Measurements from ENCODE around the gene EXD1. TPM values are rescaled to one million over a fixed set of nuclear protein-coding genes. Genes with fewer than 3 reads are reported as not detected.
A peak's percentile ranks its signal among the peaks of the same experiment; 100 is the strongest.

The EXD1 gene
- total RNA-seq, 1 experiment from 2014 or later, result 0.26 TPM

- TF ChIP-seq JAZF1 (CRISPR knock-in tag; IDR thresholded peaks at IDR 0.05), result no peak
- TF ChIP-seq CDX4 (CRISPR knock-in tag; IDR thresholded peaks at IDR 0.05; ENCODE audit: borderline replicate concordance), result no peak
These were observed 46.3 kb upstream of the EXD1 start (continued) for GRCh38 chr15:41276831-41277230.

GRCh38 chr15:41269887-41270286 is 39.3 kb upstream of the EXD1 start:
- ATAC-seq (no peak), DNase-seq (ENCODE audit: low spot score) (no peak)
- H3K4me3 Mint-ChIP-seq, result no peak overlapping the region
- no peaks in the 10 kb centered on the region for H3K4me1 Mint-ChIP-seq
- TF ChIP-seq RELA (CRISPR knock-in tag; IDR thresholded peaks at IDR 0.05; ENCODE audit: borderline replicate concordance) (no peak), GTF2I (CRISPR knock-in tag; conservative IDR thresholded peaks at IDR 0.05) (no peak), MAX (CRISPR knock-in tag; IDR thresholded peaks at IDR 0.05) (no peak), ZNF317 (CRISPR knock-in tag; IDR thresholded peaks at IDR 0.05; ENCODE audit: borderline replicate concordance, low read depth) (no peak), ETV6 (CRISPR knock-in tag; IDR thresholded peaks at IDR 0.05) (no peak), SOX15 (CRISPR knock-in tag; IDR thresholded peaks at IDR 0.05) (no peak), GABPB1 (CRISPR knock-in tag; IDR thresholded peaks at IDR 0.05) (no peak)
- ChIA-PET CTCF (no interaction called here), POLR2A (no interaction called here)
- H3K27me3 Mint-ChIP-seq (ENCODE audit: low read depth), result no peaks in the 10 kb centered on the region; the same call in 1 of the 2 replicates
- peaks cover 35% of the 10 kb centered on the region for H3K36me3 Mint-ChIP-seq
- no peaks in the 10 kb centered on the region for H3K9me3 Mint-ChIP-seq
- H3K27ac Mint-ChIP-seq, result no peak overlapping the region

GRCh38 chr15:41263891-41264351 is 33.4 kb upstream of the EXD1 start:
- POLR2A ChIA-PET, result interaction anchor here (0.7 kb wide), 1 partner anchor 15 kb away, joined by 4 read pairs; no protein-coding TSS in a partner anchor
- TF ChIP-seq CDX4 (CRISPR knock-in tag; IDR thresholded peaks at IDR 0.05; ENCODE audit: borderline replicate concordance) (no peak), SMAD4 (CRISPR knock-in tag; IDR thresholded peaks at IDR 0.05) (no peak), PRRX2 (CRISPR knock-in tag; IDR thresholded peaks at IDR 0.05) (no peak), FOXP1 (CRISPR knock-in tag; IDR thresholded peaks at IDR 0.05; ENCODE audit: borderline replicate concordance) (no peak), ZNF416 (CRISPR knock-in tag; IDR thresholded peaks at IDR 0.05) (no peak), MAX (CRISPR knock-in tag; IDR thresholded peaks at IDR 0.05) (no peak), TEAD4 (CRISPR knock-in tag; IDR thresholded peaks at IDR 0.05) (no peak)
- peaks cover 29% of the 10 kb centered on the region for H3K4me1 Mint-ChIP-seq
- no peaks in the 10 kb centered on the region; the same call in 1 of the 2 replicates for H3K27me3 Mint-ChIP-seq (ENCODE audit: low read depth)
- DNase-seq (ENCODE audit: low spot score) (no peak), ATAC-seq (peak; percentile 94)
- CTCF ChIA-PET, result no interaction called here
- H3K27ac Mint-ChIP-seq, result peak overlapping the region; percentile 94
- no peaks in the 10 kb centered on the region for H3K9me3 Mint-ChIP-seq
- H3K4me3 Mint-ChIP-seq, result peak overlapping the region; percentile 12; the same call in 1 of the 2 replicates
- peaks cover 29% of the 10 kb centered on the region for H3K36me3 Mint-ChIP-seq

GRCh38 chr15:41262571-41262970 is 32.0 kb upstream of the EXD1 start:
- POLR2A ChIA-PET, result interaction anchor here (0.6 kb wide), 1 partner anchor 153 kb away, joined by 4 read pairs; no protein-coding TSS in a partner anchor
- no peak for ATAC-seq
- H3K36me3 Mint-ChIP-seq, result peaks cover 34% of the 10 kb centered on the region
- no peaks in the 10 kb centered on the region for H3K27me3 Mint-ChIP-seq (ENCODE audit: low read depth)
- H3K4me3 Mint-ChIP-seq, result no peak overlapping the region
- CTCF ChIA-PET, result no interaction called here
- no peaks in the 10 kb centered on the region for H3K9me3 Mint-ChIP-seq
- DNase-seq (ENCODE audit: low spot score), result no peak
- H3K27ac Mint-ChIP-seq, result peak overlapping the region; percentile 94; the same call in 1 of the 2 replicates
- peaks cover 29% of the 10 kb centered on the region for H3K4me1 Mint-ChIP-seq
- TF ChIP-seq USF1 (CRISPR knock-in tag; IDR thresholded peaks at IDR 0.05) (no peak), USF2 (CRISPR knock-in tag; IDR thresholded peaks at IDR 0.05) (no peak), CREM (CRISPR knock-in tag; IDR thresholded peaks at IDR 0.05) (no peak), ZNF425 (CRISPR knock-in tag; conservative IDR thresholded peaks at IDR 0.05) (no peak), ZNF416 (CRISPR knock-in tag; IDR thresholded peaks at IDR 0.05) (no peak), ZMAT4 (CRISPR knock-in tag; IDR thresholded peaks at IDR 0.05) (no peak), ZNF138 (CRISPR knock-in tag; conservative IDR thresholded peaks at IDR 0.05) (no peak), IRF1 (CRISPR knock-in tag; IDR thresholded peaks at IDR 0.05) (no peak), ZNF423 (CRISPR knock-in tag; IDR thresholded peaks at IDR 0.05) (no peak)
